IMR-90 (cell line): Measurements from ENCODE around the gene GH2. TPM values are rescaled to one million over a fixed set of nuclear protein-coding genes. Genes with fewer than 3 reads are reported as not detected.
"Not testable (repeated sequence)": the region's sequence is repeated elsewhere in the genome, so short reads cannot be mapped to it uniquely, and the experiment has no call there.

Experiments
- ATAC-seq: fragments of 200-7000 bp; cut with Tn5 transposase; 2 replicates; pipeline ENCODE4 v1.9.1; 2020; ENCODE audit warnings: low read depth, mild to moderate bottlenecking, moderate library complexity
- BruUV-seq: library from RNA; stranded (reverse); fragments of 400-500 nt; replicated peaks from 2 replicates; lab custom pipeline; 2021; lab: Mats Ljungman, UMichigan
- CTCF ChIA-PET: fragments of 300-600 bp; formaldehyde crosslinking; extraction: SDS; loops from one replicate; lab custom pipeline; 2021; ENCODE audit warnings: antibody characterized with exemption; lab: Yijun Ruan, JAX
- POLR2A ChIA-PET: fragments of 300-600 bp; sonication (Branson Sonifier 250); formaldehyde crosslinking; loops from one replicate; lab custom pipeline; 2022; ENCODE audit warnings: antibody characterized with exemption; ENCODE audit not compliant: unreplicated experiment; lab: Charles Lee
- DNase-seq: peaks from one replicate; pipeline ENCODE4 v3.0.0; 2013
- H2AFZ ChIP-seq: replicated peaks from 2 replicates; pipeline ENCODE3; 2013; ENCODE audit warnings: low read length, mild to moderate bottlenecking; ENCODE audit not compliant: poor library complexity
- H2AK5ac ChIP-seq: 2 replicates; pipeline ENCODE4 v1.6.1; 2013; ENCODE audit warnings: low read depth, low read length, inconsistent platforms
- H2AK9ac ChIP-seq: replicated peaks from 2 replicates; pipeline ENCODE3; 2013; ENCODE audit warnings: mild to moderate bottlenecking, low read depth, low read length, moderate library complexity; ENCODE audit not compliant: poor library complexity
- H2BK120ac ChIP-seq: 2 replicates; pipeline ENCODE4 v1.6.1; 2013; ENCODE audit warnings: low read depth, low read length, inconsistent platforms
- H2BK15ac ChIP-seq: 3 replicates; pipeline ENCODE4 v1.6.1; 2013; ENCODE audit warnings: low read depth, low read length, inconsistent platforms
- H2BK20ac ChIP-seq: 2 replicates; pipeline ENCODE4 v1.6.1; 2013; ENCODE audit warnings: low read depth, mild to moderate bottlenecking, inconsistent platforms, low read length, moderate library complexity
- H2BK5ac ChIP-seq: 2 replicates; pipeline ENCODE4 v1.6.1; 2013; ENCODE audit warnings: mild to moderate bottlenecking, low read depth, low read length, inconsistent platforms; ENCODE audit not compliant: poor library complexity, severe bottlenecking
- H3K14ac ChIP-seq: replicated peaks from 2 replicates; pipeline ENCODE4 v1.6.1; 2013; ENCODE audit warnings: low read depth, low read length, inconsistent platforms
- H3K18ac ChIP-seq: 2 replicates; pipeline ENCODE4 v1.6.1; 2013; ENCODE audit warnings: low read depth, low read length, control low read depth
- H3K23ac ChIP-seq: 2 replicates; pipeline ENCODE4 v1.6.1; 2013; ENCODE audit warnings: low read depth, low read length, inconsistent platforms
- H3K27ac ChIP-seq: 2 replicates; pipeline ENCODE4 v1.5.1; 2013; ENCODE audit warnings: mild to moderate bottlenecking, control low read depth, low read length; ENCODE audit not compliant: insufficient read depth
- H3K27me3 ChIP-seq: 2 replicates; pipeline ENCODE4 v1.6.1; 2013; ENCODE audit warnings: low read length; ENCODE audit not compliant: control insufficient read depth, insufficient read depth
- H3K36me3 ChIP-seq: 2 replicates; pipeline ENCODE4 v1.6.1; 2013; ENCODE audit warnings: low read length, mixed read lengths; ENCODE audit not compliant: control insufficient read depth, insufficient read depth
- H3K4ac ChIP-seq: 2 replicates; pipeline ENCODE4 v1.6.1; 2013; ENCODE audit warnings: low read depth, low read length, inconsistent platforms
- H3K4me1 ChIP-seq: 2 replicates; pipeline ENCODE4 v1.6.1; 2013; ENCODE audit warnings: low read length, mixed read lengths; ENCODE audit not compliant: control insufficient read depth, insufficient read depth
- H3K4me2 ChIP-seq: 2 replicates; pipeline ENCODE4 v1.6.1; 2013; ENCODE audit warnings: low read depth, mild to moderate bottlenecking, control low read depth, low read length, moderate library complexity
- H3K4me3 ChIP-seq: 2 replicates; pipeline ENCODE4 v1.5.1; 2013; ENCODE audit warnings: low read depth, mild to moderate bottlenecking, control low read depth, low read length, moderate library complexity; ENCODE audit not compliant: insufficient read depth
- H3K56ac ChIP-seq: 2 replicates; pipeline ENCODE4 v1.6.1; 2013; ENCODE audit warnings: low read length, inconsistent platforms; ENCODE audit not compliant: insufficient read depth; ENCODE audit errors: extremely low read depth
- H3K79me1 ChIP-seq, 2 experiments: 2 replicates each; pipeline ENCODE4 v1.6.1; 2013; ENCODE audit warnings: low read length in 2 of 2, inconsistent platforms in 1 of 2, low read depth in 1 of 2
- H3K9ac ChIP-seq: 2 replicates; pipeline ENCODE4 v1.6.1; 2013; ENCODE audit warnings: low read depth, low read length, control low read depth
- H3K9me1 ChIP-seq: 2 replicates; pipeline ENCODE4 v1.6.1; 2013; ENCODE audit warnings: low read length, inconsistent platforms; ENCODE audit not compliant: insufficient read depth
- H3K9me3 ChIP-seq: 2 replicates; pipeline ENCODE4 v1.6.1; 2013; ENCODE audit warnings: low read length; ENCODE audit not compliant: control insufficient read depth, insufficient read depth
- H4K20me1 ChIP-seq: 2 replicates; pipeline ENCODE4 v1.6.1; 2013; ENCODE audit warnings: low read length, inconsistent platforms; ENCODE audit not compliant: insufficient read depth
- H4K5ac ChIP-seq: 2 replicates; pipeline ENCODE4 v1.6.1; 2013; ENCODE audit warnings: mild to moderate bottlenecking, low read depth, low read length, control low read depth
- H4K8ac ChIP-seq, 2 experiments: 2 replicates each; pipeline ENCODE4 v1.6.1; 2013; ENCODE audit warnings: low read depth in 2 of 2, low read length in 2 of 2, control low read depth in 1 of 2, inconsistent platforms in 1 of 2
- H4K91ac ChIP-seq: 2 replicates; pipeline ENCODE4 v1.6.1; 2013; ENCODE audit warnings: low read depth, low read length, inconsistent platforms; ENCODE audit not compliant: insufficient read depth
- WGBS, 2 experiments: methylation state at CpG; one replicate each; pipeline versions ENCODE4 v1.1.5 to v1.1.7; 2013; ENCODE audit warnings: missing lambda C conversion rate in 2 of 2; ENCODE audit not compliant: insufficient read length in 1 of 2; ENCODE audit errors: extremely low coverage in 2 of 2; 5-methylcytosine and 5-hydroxymethylcytosine counted together
- dilution Hi-C: fragments of 300-500 bp; cut with HindIII; formaldehyde crosslinking; loops from one replicate; pipeline ENCODE4 v1.14.3; 2018; ENCODE audit warnings: low sequenced_read_pairs; ENCODE audit not compliant: unreplicated experiment
- in situ Hi-C: fragments of 300-500 bp; cut with MboI; formaldehyde crosslinking; loops from 3 replicates; pipeline ENCODE4 v1.14.3; 2019; ENCODE audit warnings: low sequenced_read_pairs, inconsistent platforms, mixed read lengths
- intact Hi-C: fragments of 100-400 bp; cut with micrococcal nuclease; formaldehyde crosslinking; loops from 2 replicates; pipeline ENCODE4 v1.10.0; 2022
- polyA plus RNA-seq, 3 experiments: library from polyadenylated mRNA; depleted of rRNA; stranded (reverse); fragments of >200 nt; gene quantifications; 2 replicates each; pipeline ENCODE4 v1.2.3, GENCODE V29; 2012; ENCODE audit warnings: low replicate concordance in 1 of 3
- total RNA-seq: library from RNA; depleted of rRNA; stranded (reverse); fragments of >200 nt; gene quantifications from 2 replicates; pipeline ENCODE4 v1.2.3, GENCODE V29; 2012

Gene GH2
- total and polyA plus RNA-seq, 2 of the 4 experiments (the other 2 are of a cell fraction) = not detected

DNA sequence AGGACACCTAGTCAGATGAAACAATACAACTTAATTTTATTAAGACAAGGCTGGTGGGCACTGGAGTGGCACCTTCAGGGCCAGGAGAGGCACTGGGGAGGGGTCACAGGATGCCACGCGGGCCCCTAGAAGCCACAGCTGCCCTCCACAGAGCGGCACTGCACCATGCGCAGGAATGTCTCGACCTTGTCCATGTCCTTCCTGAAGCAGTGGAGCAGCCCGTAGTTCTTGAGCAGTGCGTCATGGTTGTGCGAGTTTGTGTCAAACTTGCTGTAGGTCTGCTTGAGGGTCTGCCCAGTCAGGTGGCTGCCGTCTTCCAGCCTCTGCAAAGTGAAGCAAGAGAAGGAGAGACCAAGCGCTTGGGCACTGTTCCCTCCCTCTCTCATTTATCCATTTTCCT, 27.8 kb upstream of the GH2 start:
- CTCF ChIA-PET, H2BK120ac ChIP-seq, H3K56ac ChIP-seq, H4K5ac ChIP-seq, H2AK5ac ChIP-seq, H4K91ac ChIP-seq, H2BK5ac ChIP-seq, H3K27ac ChIP-seq, H3K79me1 ChIP-seq, H3K4me2 ChIP-seq, POLR2A ChIA-PET, BruUV-seq, dilution Hi-C loops, in situ Hi-C loops, H3K9me1 ChIP-seq, H3K4ac ChIP-seq, intact Hi-C loops, H3K9ac ChIP-seq, H2BK20ac ChIP-seq, H3K4me3 ChIP-seq, H3K36me3 ChIP-seq, H2AK9ac ChIP-seq, H3K14ac ChIP-seq, H2AFZ ChIP-seq, H3K23ac ChIP-seq, ATAC-seq, H2BK15ac ChIP-seq, H3K4me1 ChIP-seq, H4K20me1 ChIP-seq, H3K9me3 ChIP-seq, H3K18ac ChIP-seq, DNase-seq, H4K8ac ChIP-seq: not testable (repeated sequence)
- no CpG with 5 or more reads among the region's 10 CpGs for WGBS, 2 experiments
- H3K27me3 ChIP-seq = peaks cover 42% of the 10 kb centered on the region
